Jurkat, Clone E6-1 (cell line): ENCODE results near the gene CTBP1.

Source experiments
- DNase-seq: peaks from one replicate; pipeline ENCODE4 v3.0.0-alpha.2; 2011; ENCODE audit warnings: low read depth, low spot score
- H3K4me3 ChIP-seq: 2 replicates; pipeline ENCODE4 v1.5.1; 2011; ENCODE audit warnings: mild to moderate bottlenecking, low read length, control low read depth, moderate library complexity

Gene CTBP1

DNA sequence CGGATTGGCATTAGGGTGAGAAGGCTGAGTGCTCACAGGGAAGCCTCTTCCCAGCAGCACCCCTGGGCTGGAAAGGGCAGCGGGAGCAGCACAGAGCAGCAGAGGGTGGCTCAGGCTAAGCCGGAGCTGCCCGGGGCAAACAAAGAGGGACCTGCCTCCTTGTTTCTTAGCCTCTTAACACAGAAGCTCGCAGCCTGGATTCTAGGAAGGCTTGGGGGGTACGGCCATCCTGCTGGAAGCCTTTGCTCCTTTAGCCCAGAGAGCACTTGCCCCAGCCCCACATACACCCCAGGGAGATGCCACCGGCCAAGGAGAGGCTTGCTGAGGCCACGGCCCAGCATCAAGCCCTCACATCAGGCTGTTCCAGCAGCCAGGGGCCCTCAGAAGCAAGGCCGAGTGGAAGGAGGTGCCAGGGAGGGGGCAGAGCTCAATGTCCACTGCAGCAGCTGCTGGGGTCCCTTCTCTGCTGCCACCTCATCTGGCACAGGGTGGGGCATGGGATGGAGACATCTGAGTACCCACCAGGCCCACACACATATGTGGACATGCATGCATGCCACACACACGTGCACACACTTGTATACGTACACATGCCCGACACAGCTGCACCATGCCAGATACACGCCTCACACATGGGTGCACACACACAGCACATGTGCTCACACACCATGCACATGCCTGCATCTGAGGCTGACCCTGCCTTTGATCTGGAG is 56.3 kb downstream of the CTBP1 start:
- no peak for DNase-seq

DNA sequence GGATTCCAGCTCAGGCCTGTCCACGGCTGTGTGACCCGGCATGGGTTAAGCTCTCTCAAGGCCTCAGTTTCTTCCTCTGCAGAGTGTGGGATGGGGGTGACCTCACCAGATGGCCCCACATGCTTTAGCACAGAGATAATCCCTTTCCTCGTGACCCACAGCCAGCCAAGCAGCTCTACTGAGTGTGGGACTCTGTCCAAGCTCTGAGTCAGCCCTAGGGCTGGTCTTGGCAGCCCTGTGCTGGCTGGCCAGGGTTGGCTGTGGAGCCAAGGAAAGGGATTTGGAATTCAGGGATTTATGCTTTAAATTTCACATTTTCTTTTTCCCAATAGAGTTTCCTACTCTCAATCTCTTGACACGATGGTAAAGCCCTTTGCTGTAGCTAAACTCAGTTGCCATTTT is 56.8 kb downstream of the CTBP1 start:
- no peak for DNase-seq
- H3K4me3 ChIP-seq: no peak overlapping the region

More for the DNA sequence above, 56.3 kb downstream of the CTBP1 start:
- no peak overlapping the region for H3K4me3 ChIP-seq

DNA sequence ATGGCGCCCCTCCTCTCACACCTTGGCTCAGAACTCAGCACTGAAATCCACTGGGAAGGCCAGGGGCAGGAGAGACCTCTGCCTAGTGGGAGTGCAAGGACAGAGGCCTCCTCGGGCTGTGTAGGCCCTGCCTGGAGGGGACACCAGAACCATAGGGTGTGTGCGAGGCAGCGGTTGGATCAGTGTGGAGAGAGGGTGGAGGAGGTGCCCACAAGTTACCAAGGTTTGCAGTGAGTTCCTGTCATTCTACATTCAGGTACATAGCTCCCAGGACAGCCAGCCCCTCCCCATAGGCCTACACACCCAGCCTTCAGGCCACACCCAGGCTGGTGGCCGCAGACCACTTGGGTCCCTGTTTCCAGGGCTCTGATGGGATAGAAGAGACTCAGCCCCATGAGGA is 57.3 kb downstream of the CTBP1 start:
- no peak for DNase-seq
- no peak overlapping the region for H3K4me3 ChIP-seq

DNA sequence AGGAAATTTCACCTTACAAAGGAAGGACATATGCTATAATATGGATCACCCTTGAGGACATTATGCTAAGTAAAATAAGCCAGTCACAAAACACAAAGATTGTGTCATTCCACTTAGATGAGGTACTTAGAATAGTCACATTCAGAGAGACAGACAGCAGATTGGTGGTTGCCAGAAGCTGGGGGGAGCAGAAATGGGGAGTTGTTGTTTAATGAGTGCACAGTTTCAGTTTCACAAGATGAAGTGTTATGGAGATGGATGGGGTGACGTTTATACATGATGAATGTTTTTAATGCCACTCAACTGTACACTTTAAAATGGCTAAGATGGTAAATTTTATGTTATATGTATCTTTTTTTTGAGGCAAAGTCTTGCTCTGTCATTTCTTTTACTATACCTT is 61.7 kb downstream of the CTBP1 start:
- DNase-seq: no peak

DNA sequence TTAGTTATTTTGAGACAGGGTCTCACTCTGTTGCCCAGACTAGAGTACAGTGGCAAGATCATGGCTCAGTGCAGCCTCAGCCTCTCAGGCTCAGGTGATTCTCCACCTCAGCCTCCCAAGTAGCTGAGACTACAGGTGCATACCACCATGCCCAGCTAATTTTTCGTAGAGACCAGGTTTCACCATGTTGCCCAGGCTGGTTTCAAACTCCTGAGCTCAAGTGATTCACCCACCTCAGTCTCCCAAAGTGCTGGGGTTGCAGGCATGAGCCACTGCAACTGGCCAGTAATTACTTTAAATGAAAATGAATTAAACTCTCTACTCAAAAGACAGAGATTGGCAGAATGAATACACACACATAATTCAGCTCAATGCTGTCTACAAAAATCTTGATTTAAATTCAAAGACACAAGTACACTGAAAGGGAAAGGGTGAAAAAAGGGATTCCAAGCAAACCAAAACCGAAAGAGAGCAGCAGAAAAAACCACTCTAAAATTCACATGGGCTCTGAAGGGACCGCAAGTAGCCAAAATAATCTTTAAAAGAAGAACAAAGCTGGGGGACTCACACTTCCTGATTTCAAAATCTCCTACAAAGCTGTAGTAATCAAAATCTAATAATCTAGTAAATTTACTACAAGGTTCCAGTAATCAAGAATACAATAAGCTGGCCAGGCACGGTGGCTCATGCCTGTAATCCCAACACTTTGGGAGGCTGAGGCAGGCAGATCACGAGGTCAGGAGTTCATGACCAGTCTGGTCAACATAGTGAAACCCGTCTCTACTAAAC is 64.8 kb downstream of the CTBP1 start:
- no peak for DNase-seq
- no peak overlapping the region for H3K4me3 ChIP-seq

More for the DNA sequence above, 61.7 kb downstream of the CTBP1 start:
- H3K4me3 ChIP-seq: no peak overlapping the region

DNA sequence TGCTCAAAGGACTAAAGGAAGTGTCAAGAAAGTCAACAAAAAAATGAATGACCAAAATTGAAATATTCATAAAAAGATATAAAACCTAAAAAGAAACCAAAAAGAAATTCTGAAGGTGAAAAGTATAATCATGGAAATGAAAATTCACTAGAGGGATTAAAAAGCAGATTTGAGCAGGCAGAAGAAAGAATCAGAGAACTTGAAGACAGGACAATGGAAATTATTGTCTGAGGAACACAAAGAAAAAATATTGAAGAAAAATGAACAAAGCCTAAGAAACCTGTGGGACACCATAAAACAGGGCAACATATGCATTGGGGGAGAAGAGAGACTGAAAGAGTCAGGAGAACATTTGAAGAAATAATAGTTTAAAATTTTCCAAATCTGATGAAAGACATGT is 66.6 kb downstream of the CTBP1 start:
- DNase-seq: no peak
- no peak overlapping the region for H3K4me3 ChIP-seq

DNA sequence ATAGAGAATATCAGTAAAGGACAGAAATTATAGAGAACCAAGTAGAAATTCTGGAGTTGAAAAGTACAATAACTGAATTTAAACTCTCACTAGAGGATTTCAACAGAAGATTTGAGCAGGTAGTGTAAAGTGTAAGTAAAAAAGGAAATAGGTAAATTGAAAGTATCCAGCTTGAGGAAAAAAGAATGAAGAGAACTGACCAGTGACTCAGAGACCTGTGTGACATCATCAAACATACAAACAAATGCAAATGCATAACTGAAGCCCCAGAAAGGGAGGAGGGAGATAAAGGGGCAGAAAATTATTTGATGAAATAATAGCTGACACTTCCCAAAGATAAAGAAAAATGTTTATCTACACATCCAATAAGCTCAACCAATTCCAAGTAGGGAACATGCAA is 68.3 kb downstream of the CTBP1 start:
- no peak for DNase-seq

DNA sequence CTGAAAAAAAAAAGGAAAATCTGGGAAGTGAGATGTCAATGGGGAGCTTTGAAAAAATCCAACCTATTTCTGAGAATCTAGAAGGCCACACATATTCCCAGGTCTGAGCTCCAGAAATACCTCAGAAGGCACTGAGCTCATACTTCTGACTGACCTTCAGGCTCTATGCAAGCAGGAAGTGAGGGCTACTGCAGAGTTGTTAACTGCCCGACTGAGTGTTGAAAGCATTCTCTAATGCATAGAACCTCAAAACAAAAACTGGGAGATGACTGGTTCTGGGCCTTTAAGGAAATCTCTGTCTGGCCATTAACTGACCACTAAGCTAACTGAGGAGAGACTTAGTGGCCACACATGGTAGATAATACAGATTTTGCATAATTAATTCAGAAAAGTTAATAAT is 69.0 kb downstream of the CTBP1 start:
- H3K4me3 ChIP-seq: no peak overlapping the region
- DNase-seq: no peak

More for the DNA sequence above, 68.3 kb downstream of the CTBP1 start:
- no peak overlapping the region for H3K4me3 ChIP-seq

DNA sequence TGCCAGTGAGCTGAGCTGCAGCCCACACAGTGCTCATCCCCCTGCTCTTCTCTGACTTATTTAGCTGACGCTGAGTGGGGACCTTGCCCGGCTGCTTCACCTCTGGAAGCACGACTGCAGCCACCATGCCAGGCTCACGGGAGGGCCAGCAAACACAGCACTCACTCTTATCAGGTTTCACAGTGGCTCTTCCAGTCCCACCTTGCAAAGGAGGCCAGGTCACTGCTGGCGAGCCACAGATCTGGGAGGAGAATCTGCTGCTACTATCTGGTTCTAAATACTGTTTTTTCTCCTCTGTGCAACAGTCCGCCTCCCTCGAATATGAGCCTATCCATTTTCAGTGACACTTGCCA is 69.9 kb downstream of the CTBP1 start:
- no peak overlapping the region for H3K4me3 ChIP-seq
- DNase-seq: no peak

DNA sequence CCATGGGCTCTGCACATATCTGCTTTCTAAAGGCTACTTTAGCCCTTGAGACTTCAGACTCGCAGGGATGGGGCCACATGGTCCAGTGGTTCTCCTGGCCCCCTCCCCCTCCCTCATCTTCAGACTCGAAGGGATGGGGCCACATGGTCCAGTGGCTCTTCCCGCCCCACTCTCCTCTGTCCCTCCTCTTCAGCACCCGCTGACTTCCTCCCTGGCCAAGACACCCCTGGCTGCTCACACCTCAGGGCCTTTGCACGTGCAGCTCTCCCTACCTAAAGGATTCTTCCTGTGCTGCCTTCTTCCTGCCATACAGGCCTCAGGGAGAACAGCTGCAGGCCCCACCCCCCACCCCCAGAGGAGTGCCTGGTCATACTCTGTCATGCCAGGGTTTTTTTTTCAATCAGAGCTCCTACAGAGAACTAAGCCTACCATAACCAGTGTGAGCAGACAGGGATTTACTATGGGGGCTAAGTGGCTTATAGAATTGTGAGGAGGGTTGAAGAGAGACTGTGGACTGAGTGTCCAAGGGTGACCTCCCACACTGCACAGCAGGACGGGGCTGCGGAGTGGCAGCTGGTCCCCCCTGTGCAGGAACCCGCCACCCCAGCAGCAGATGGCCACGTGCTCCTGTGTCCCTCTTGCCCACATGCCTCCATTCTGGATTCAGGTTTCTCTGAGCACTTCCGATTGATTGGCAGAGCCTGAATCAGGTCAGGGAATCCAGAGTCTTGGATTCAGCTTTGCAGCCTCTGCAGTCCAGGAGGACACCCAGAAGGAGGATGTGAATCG is 70.4 kb downstream of the CTBP1 start:
- no peak overlapping the region for H3K4me3 ChIP-seq
- DNase-seq: no peak

DNA sequence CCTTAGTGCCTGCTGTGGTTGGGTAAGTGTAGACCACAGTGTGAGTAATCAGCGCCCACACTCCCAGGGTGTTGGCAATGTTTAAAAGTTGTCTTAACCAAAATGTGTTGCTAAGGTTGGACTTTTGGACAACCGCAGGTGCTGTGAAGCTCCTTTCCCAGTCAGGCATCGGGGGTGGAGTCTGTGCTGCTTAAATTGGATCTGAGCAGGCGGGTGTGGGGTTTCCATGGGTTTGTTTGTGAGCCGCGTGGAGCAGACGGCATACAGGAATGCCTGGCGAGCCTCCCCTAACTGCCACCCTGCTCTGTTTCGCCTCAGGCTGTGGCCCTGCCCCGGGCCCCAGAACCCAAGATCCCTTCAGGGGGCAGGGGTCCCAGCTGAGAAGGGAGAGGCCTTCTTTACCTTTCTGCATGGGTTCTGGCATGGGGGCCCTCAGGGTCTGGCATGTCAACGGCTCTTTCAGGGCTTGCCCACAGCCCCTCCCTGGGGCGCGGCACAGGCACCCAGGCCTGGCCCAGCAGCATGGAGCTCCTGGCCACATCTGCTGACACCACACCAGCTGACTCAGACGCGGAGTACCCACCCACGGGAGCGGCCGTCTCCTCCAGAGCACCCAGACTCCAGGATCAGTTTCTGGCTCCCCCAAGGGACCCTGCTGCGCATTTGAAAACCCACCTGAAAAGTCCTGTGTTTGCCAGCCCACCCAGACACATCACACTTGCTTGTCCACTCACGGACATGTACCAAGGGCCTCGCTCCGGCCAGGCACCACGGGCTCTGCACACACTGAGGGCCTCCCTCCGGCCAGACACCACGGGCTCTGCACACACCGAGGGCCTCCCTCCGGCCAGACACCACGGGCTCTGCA is 71.4 kb downstream of the CTBP1 start:
- H3K4me3 ChIP-seq: no peak overlapping the region

DNA sequence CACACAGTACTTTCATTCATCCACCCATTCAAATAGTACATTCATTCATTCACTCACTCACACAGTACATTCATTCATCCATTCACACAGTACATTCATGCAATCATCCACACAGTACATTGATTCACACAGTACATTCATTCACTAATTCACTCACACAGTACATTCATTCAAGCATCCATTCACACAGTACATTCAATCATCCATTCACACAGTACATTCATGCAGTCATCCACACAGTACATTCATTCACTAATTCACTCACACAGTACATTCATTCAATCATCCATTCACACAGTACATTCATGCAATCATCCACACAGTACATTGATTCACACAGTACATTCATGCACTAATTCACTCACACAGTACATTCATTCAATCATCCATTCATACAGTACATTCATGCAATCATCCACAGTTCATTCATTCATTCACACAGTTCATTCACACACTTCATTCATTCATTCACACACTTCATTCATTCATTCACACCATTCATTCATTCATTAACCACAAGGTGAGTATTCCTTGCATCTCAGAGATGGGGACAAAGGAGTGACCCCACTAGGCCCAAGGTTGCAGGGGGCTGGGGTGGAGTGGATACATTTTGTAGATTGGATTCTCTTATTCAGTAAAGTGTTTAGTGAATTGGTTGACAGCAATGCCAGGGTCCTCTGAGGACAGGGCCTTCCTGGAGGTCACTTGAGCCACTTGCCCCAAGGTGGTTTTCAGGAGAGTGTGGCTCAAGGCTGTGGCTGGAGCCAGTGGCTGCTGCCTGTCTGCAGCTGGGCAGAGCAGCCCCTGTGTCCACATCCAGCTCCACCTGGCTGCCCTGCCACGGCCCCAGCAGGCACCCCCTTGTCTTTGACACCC is 72.3 kb downstream of the CTBP1 start:
- DNase-seq: no peak
- H3K4me3 ChIP-seq: no peak overlapping the region

More for the DNA sequence above, 71.4 kb downstream of the CTBP1 start:
- no peak for DNase-seq

DNA sequence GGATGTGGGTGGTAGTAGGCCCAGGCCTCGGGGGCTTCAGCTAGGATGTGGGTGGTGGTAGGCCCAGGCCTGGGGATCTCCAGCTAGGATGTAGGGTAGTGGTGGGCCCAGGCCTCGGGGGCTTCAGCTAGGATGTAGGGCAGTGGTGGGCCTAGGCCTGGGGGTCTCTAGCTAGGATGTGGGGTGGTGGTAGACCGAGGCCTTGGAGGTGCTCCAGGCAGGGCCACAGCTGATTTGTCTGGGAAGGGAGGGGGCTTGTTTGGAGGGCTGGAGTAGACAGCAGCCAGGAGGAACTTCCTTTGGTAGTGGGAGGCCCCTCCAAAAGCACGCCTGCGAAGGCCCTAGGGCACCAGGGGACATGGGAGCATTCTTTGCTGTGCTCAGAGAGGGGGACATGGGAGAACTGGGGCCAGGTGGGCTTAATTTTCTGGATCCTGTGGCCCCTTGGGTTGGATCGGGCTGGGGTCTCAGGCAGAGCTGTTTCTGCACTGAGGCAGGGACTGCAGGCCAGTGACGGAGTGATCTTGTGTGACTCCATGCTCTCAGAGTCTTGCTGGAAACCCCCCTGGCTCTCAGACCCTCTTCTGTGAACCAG is 73.2 kb downstream of the CTBP1 start:
- no peak for DNase-seq
- no peak overlapping the region for H3K4me3 ChIP-seq

DNA sequence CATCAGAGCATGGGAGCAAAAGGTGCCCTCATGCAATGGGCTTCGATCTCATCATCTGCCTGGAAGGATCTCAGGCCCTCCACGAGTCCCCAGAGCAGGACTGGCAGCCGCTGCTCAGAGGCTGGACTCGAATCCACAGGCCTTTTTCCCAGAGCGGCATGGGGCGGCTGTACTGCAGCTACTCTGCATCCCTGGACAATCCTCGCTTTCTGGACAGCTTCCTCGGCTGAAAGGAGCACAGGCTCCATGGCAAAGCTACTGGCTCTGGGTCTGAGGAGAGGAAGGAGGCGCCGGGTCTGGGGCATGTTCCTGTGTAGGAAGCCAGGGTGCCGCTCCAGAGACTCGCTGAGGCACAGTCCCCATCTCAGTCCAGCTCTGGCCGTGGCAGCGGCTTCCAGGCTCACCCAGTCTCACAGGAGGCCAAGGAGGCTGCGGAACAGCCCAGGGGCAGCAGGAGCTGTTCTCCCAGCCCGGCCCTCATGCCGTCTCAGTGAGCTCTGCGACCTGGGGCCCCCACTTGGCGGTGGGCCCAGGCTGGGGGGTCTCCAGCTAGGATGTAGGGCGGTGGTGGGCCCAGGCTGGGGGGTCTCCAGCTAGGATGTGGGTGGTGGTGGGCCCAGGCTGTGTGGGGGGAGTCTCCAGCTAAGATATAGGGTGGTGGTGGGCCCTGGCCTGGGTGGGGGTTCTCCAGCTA is 73.8 kb downstream of the CTBP1 start:
- H3K4me3 ChIP-seq: no peak overlapping the region
- no peak for DNase-seq

DNA sequence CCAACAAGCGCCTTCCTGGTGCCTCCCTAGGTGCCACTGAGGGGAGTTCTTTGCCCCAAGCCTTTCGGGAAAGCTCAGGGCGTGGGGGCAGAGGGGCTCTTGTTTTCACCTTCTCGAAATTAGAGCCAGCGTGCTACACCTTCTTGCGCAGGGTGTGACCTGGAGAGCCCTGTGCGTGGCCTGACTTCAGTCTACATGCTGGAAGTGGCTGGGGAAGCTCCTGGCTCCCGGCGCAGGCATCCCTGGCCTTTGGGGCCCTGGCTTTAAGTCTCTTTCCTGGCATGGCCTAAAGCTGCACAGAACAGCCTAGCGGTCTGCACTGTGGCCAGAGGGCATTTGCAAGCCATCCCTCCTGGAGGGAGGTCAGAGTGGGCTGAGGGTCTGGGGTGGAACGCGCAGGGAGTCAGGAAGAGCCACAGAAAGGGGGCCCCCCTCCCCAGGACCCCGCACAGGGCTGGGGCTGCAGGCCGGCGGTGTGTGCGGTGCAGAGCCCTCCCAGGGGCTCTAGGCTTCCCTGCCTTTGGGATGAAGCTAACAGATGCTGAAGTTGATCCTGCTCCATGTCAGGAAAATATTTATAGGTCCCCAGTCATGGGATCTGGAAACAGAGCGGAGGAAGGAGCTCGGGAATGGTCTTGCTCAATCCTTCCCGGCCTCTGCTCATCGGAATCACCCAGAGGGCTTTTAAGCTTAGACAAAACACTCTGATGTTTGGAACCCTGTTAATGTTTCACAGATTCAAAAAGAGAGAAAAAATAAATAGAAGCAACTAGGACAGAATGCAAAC is 75.8 kb downstream of the CTBP1 start:
- no peak overlapping the region for H3K4me3 ChIP-seq

DNA sequence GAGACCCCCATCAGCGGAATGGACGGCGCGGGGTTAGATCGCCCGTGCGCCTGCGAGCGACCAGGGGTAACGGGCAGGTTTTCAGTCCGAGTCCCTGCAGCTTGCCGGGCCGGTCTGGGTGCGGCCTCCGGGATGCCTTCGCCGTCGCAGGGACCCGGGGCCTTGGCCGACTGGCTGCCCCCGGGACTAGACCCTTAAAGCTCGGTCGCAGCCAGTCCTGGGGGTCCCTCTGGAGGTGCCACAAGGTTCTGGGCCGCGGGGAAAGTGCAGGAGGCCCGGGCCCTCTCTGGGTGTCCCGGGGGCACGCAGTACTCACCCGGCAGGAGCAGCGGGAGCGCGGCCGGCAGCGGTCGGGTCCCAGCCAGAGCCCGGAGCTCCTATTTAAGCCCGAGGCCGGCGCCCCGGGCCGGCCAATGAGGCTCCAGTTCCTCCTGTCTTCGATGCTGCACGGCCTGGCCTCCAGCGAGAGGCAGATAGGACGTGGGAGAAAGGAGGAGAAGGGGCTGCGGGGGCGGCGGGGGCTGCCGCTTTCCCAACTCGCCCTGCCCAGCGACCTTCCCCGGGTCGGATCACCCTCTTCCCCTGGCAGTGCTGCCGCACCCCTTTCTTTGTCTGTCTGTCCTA is 76.6 kb downstream of the CTBP1 start, which contains the start of gene SPON2:
Gene SPON2 (minus strand): TSS at position 356 of the 624 bp plus-strand sequence.
- H3K4me3 ChIP-seq: no peak within 1 kb of the TSS
- DNase-seq: no peak

More for the DNA sequence above, 75.8 kb downstream of the CTBP1 start:
- DNase-seq: no peak
